OCI-M2 (cell line): Measurements from ENCODE around the gene FBXO27.
"Not testable (repeated sequence)": the region's sequence is repeated elsewhere in the genome, so short reads cannot be mapped to it uniquely, and the experiment has no call there.

Experiments
- DNase-seq: peaks from one replicate; lab custom pipeline; 2025; ENCODE audit not compliant: unreplicated experiment; lab: John Stamatoyannopoulos, UW

The FBXO27 gene, protein sequence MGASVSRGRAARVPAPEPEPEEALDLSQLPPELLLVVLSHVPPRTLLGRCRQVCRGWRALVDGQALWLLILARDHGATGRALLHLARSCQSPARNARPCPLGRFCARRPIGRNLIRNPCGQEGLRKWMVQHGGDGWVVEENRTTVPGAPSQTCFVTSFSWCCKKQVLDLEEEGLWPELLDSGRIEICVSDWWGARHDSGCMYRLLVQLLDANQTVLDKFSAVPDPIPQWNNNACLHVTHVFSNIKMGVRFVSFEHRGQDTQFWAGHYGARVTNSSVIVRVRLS

DNA sequence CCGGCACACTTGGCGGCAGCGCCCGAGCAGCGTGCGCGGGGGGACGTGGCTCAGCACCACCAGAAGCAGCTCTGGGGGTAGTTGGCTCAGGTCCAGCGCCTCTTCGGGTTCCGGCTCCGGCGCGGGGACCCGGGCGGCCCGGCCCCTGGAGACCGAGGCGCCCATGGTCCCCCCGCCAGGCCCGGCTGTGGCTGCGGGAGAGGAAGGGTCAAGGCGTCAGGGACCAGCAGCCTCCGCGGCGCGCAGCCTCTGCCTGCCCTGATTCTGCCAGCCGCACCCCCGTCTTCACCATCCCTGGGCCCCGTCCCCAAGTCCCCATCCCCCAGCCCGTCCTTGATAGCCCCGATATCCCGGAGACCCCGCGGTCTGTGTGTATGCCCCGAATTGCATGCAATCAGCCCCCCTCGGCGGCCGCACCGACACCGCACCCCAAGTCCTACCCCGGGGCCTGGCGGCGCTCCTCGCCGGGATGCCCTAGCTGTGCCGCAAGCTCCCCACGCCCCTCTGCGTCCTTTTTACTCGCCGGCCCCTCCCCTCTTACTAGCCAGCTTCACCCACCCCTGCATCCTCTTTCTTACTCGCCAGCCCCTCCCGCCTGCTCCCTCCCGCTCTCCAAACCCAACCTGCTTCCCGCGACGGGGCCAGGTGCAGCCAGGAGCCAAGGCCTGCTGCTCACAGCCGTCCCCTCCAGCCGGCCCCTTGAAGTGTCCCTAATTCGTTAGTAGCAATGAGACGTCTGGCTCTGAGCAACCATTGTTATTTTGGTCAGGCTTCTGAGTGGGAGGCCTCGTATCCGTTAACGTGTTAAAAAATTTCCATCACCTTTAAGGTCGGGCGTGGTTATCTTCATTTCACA is at the start of gene FBXO27:
Gene FBXO27 (minus strand): TSS at position 487 of the 856 bp plus-strand sequence. CDS start 322 bp downstream, at position 165.
- DNase-seq, result no peak

DNA sequence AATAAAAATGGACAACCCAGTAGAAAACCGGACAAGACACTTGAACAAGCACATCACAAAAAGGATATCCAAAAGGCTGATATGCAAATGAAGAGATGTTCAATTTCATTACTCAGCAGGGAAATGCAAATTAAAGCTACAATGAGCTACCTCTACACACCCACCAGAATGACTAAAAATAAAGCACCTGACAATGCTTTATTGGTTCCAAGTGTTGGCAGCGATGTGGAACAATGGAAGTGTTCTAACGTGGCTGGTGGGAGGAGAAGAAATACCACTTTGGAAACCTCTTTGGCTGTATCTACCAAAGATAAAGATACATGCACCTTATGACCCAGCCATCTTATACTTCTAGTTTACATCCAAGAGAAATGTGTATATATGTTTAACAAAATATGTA is 48.1 kb upstream of the FBXO27 start:
- no peak for DNase-seq

DNA sequence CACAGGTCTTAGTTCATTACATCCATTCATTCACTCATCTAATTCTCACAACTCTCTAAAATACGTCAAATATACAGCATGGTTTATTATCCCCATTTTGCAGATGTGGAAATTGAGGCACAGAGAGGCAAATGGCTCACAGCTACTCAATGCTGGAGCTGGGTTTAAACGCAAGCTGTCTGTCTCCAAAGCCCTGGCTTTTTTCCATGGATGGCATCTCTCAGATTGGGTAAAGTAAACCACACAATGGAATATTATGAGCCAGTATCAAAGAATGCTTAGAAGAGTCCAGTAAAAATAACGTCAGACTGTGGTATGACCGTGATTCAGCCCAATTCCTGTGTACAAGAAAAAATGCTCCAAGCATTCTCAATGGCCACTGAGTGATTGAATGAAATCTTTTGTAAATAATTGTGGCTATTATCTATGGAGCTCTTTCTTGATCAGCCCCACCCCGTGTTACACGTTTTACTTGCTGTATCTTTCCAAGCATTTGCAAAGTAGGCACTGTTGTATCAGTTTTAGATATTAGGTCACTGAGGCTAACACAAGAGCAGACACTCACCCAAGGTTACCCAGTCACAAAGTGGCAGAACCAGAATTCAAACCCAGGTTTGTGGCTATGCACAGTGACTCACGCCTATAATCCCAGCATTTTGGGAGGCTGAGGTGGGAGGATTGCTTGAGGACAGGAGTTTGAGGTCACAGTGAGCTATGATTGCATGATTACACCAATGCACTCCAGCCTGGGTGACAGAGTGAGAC is 46.3 kb upstream of the FBXO27 start:
- DNase-seq, result no peak

DNA sequence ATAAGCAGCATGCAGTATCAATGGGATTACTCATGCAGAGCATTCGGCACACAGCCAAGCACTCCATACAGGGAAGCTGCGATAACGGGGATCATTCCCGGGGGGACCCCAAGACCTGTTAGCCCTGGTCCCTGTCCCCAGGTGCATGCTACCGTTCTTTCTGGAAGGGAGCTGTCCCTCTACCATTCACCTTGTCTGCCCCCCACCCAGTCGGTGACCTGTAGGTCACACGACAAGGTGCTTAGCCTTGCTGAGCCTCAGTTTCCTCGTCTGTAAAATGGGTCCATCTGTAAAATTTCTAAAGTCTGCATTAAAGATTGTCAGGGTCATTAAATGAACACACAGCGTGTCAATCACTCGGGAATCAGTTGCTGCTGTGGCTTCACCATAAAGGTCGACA is 45.0 kb upstream of the FBXO27 start:
- DNase-seq, result no peak

DNA sequence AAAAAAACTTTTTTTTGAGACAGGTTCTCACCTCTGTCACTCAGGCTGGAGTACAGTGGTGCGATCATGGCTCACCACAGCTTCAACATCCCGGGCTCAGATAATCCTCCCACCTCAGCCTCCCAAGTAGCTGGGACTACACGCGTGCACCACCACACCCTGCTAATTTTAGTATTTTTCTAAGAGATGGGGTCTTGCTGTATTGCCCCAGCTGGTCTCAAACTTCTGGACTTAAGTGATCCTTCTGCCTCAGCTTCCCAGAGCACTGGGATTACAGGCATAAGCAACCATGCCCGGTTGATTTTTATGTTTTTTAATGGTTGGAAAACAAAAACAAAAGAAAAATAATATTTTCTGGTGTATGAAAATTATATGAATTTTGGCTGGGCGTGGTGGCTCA is 42.6 kb upstream of the FBXO27 start:
- DNase-seq, result no peak

DNA sequence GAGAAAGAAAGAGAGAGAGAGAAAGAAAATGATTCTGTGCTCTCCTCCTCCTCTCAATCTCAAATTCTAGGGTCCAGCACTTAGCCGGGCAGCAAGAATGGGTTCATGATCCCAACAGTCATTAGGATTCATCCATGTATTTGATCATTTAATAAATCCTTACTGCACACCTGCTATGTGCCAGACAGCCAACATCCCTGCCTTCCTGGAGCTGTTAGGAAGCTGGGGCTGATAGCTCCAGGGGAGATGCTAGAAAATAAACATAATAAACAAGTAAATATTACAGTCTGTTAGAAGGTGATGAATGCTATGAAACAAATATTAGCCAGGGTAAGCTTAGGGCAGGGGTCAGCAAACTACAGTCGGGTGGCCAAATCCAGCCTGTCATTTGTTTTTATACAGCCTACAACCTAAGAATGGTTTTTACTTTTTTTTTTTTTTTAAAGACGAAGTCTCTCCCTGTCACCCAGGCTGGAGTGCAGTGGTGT is 41.9 kb upstream of the FBXO27 start:
- no peak for DNase-seq

DNA sequence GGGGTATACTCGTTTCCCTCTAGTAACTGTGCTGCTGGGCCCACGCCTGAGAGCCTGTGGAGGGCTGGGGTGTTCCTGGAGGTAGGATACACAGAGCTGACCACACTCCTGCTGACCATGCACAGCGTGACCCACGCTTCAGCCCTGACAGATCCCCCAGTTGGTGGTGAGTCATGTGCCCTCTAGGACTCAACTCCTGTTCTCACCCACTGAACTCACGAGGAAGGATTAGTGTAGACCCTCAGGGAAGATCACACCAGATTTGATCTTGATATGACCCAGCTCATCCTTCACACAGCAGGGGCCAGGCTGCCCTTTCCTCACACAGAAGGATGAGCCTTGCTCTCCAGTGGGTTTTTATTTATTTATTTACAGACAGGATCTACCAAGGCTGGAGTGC is 38.5 kb upstream of the FBXO27 start:
- no peak for DNase-seq

DNA sequence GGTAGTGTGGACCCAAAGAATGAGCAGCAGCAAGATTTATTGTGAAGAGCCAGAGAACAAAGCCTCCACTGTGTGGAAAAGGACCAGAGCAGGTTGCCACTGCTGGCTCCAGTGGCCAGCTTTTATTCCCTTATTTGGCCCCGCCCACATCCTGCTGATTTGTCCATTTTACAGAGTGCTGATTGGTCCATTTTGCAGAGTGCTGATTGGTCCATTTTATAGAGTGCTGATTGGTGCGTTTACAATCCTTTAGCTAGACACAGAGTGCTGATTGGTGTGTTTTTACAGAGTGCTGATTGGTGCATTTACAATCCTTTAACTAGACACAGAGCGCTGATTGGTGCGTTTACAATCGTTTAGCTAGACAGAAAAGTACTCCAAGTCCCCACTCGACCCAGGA is 35.9 kb upstream of the FBXO27 start:
- not testable (repeated sequence) for DNase-seq

DNA sequence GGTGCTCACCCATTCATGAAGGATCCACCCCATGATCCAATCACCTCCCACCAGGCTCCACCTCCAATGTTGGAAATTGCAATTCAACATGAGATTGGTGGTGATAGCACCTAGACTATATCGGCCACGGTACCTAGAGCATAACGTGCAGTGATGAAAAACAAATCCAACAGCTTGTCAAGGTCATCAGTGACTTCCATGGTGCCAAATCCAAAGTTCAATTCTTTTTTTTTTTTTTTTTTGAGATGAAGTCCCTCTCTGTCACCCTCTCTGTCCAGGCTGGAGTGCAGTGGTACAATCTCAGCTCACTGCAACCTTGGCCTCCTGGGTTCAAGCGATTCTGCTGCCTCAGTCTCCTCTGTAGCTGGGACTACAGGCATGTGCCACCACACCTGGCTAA is 34.8 kb upstream of the FBXO27 start:
- DNase-seq, result no peak

DNA sequence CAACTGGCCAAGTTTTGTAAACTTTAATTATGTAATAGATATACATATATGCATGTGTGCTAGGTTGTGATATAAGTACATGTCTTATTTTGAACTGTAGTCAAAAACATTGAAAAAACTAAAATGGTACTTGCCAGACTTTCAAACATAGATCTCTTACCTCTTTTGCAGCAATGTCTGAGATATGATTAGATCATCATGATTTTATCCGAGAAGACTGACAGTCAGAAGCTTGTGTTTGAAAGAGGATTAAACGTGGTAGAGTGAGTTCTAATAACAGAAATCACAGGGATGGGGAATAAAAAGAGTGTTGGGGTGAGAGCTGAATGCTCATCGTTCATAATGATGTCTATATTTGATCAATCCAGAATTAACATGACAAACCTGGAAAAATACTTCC is 33.6 kb upstream of the FBXO27 start:
- no peak for DNase-seq

DNA sequence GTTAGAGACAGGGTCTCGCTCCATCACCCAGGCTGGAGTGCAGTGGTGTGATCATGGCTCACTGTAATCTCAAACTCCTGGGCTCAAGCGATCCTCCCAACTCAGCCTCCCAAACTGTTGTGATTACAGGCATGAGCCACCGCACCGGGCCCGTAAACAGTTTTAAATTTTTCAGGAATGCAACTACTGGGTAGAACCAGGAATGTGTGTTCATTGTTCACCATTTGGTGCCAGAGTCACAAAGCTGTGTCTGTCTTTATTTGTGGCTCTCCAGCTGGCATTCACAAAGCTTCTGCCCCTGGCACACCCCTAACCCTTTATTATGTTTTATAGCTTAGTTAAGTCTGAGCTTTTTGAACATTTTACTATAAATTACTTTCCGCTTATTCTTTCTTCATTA is 32.1 kb upstream of the FBXO27 start:
- no peak for DNase-seq

DNA sequence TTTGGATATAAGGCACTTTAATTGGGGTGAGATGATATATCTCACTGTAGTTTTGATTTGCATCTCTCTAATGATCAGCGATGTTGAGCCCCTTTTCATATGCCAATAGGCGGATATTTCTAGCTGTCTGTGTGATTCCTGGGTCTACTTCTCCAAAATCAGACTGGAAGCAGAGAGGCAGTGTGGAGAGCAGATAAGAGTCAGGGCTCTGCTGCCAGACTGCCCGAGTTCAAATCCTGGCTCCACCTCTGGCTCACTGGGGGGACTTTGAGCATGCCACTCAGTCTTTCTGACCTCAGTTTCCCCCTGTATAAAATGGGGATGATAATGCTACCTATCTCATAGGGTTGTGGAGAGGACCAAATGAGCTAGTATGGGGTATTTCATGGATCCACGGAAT is 27.8 kb upstream of the FBXO27 start:
- DNase-seq, result no peak

DNA sequence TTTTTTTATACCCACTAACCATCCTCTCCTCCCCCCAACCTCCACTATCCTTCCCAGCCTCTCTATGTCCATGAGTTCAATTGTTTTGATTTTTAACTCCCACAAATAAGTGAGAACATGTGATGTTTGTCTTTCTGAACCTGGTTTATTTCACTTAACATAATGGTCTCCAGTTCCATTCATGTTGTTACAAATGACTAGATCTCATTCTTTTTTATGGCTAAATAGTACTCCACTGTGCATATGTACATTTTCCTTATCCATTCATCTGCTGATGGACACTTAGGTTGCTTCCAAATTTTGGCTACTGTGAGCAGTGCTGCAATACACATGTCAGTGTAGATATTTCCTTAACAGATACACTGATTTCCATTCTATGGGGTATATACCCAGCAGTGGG is 27.0 kb upstream of the FBXO27 start:
- DNase-seq, result no peak

DNA sequence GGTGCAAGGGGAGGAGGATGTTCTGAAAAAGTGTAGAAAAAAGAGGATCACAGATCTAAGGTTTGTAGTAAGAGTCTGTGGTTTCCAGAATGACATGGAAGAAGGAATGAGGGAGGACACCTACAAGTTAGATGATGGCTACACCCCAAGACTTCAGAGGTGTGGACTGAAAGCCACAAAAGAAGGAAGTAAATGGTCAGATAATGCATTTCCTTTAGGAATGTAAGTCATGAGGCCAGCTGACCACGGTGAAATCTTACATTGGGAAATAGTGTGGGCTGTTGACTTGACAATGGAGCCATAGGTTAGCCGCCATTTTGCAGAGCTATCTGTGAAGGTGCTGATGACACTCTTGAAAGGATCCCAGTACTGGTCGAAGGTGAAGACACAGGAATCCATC is 25.3 kb upstream of the FBXO27 start:
- DNase-seq, result no peak

DNA sequence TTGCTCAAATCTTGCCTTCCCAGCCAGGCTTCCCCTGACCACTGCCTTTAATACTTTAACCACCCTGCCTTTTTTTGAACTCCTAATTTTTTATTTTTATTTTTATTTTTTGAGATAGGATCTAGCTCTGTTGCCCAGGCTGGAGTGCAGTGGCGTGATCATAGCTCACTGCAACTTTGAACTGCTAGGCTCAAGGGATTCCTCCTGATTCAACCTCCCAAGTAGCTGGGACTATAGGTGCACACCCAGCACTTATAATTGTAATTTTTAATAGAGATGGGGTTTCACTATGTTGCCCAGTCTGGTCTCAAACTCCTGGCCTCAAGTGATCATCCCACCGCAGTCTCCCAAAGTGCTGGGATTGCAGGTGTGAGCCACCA is 21.7 kb upstream of the FBXO27 start:
- no peak for DNase-seq

DNA sequence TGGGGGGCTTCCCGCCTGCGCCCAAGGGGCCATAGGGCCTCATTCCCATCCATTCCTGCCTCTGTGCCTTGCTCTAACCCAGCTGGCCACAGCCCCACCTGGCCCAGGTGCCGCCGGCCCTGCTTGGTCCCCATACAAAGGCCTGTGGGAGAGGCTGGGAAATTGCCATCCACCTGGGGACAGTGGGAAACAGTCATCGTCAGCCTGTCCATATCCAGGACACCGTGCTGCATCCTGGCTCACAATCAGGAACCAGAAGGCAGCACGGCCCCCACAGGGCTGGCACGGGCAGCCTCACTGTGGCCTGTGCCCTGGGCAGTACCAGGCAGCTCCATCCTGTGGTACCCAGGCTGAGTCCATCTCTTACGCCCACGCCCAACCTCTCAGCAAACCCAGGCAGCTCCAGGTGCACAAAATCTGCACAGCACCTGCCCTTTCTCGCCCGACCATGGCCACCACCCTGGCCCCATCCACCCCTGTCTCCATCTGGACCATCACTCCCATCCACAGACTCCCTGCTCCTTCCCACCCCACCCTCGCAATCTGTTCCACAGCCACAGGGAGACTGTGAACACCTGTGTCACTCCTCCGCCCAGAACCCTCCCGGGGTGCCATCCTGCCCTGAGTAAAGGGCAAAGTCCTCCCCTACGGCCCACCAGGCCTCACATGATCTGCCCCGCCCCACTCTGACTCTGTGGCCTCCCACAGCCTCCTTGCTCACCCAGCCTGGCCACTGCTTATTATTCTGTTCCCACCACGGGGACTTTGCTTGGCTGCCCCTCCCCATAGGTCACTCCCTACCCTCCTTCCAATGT is 21.1 kb upstream of the FBXO27 start:
- DNase-seq, result no peak

DNA sequence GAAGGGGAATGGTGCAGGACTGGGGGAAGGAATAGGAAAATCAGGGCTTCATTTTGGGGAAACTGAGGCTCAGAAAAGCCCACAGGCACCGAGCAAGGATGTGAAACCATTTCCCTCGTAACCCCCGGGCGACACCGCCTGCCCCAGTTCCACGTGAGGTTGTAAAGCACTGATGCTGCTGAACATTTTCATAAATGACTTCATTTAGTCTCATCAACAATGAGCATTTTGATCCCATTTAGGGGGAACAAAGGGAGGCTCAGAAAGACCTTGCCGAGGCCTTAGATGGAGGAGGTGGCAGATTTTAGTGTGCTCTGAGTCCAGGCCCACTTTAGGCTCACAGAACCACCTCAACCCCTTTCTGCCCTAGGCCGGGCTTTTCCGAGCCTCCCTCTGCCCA is 20.5 kb upstream of the FBXO27 start:
- DNase-seq, result no peak

DNA sequence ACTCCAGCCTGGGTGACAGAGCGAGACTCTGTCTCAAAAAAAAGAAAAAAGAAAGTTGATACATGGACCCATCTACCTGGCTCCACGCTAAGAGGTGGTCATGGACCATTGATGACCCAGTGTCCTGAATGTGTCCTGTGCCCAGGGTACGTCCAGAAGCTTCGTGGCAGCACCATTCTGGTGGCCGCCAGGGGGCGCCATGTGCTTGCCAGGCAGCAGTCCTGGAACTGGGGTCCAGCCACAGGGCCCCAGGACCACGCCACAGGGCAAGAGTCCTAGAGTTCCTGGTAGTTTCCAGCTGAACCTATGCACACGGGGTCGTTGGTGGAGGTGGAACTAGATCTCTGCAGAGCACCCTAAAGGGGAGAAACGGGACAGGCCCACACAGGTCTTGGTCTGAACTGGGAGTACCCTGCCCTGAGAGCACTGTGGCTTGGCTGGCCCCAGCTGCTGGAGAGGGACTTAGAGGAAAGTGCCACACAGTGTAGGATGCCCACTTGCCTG is 19.9 kb upstream of the FBXO27 start:
- DNase-seq, result peak; percentile 49

DNA sequence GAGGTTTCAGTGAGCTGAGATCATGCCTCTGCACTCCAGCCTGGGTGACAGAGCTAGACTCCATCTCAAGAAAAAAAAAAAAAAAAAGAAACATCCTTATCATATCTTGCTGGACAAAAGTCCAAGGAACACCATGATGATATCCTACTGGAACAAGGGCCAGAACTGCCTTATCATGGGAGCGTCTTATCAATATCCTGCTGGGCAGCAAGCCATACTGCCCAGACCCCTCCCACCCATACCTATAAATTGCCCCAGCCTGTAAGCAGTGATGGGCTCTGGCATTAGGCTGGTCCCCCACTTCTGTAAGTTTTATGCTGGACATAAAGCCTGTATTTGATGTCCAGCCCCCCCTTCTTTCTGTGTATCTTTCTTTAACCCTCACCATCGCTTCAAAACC is 14.7 kb upstream of the FBXO27 start:
- DNase-seq, result no peak

DNA sequence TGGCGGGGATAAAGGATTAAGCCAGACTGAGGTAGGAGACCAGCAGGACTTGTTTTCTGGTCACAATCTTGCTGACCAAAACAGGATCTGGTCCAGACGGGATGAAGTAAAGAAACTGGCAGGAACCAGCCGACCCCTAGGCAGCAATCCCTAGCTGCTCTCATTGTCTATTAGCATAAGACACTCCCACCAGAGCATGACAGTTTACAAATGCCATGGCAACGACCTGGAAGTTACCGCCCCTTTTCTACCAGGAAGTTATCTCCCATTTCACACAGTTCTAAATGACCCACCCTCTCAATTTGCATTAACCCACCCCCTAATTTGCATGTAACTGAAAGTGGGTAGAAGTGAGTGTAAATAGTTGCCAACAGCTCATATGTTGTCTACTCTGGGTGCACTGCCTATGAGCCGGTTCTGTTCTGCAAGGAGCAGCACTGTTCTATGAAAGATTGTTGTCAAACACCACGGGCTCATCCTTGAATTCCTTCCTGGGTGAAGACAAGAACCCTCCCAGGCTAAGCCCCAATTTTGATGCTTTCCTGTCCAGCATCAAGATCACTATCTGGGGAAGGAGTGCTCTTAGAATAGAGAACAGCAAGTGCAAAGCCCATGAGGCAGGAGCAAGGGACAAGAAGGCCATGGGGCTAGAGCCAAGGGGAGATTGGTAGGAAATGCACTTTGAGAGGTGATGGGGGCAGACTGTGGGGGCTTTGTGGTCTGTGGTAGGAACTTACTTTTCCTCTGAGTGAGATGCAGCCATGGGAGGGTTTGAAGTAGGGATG is 13.9 kb upstream of the FBXO27 start:
- no peak for DNase-seq
